ENCODE results near the gene PSMA8.
"Not testable (repeated sequence)": the region's sequence is repeated elsewhere in the genome, so short reads cannot be mapped to it uniquely, and the experiment has no call there.

The PSMA8 gene

GRCh38 chr18:26159353-26159752, 25.7 kb downstream of the PSMA8 start (continued):
- TF ChIP-seq ZNF398 (tag by site-specific recombination; IDR thresholded peaks at IDR 0.05) = no peak
- TF ChIP-seq FEZF1 (tag by site-specific recombination; IDR thresholded peaks at IDR 0.05) = no peak
- no peak for TF ChIP-seq RBAK (tag by site-specific recombination; IDR thresholded peaks at IDR 0.05)
- TF ChIP-seq ZNF571 (tag by site-specific recombination; IDR thresholded peaks at IDR 0.05) = no peak

- no peak overlapping the region for H3K4me3 ChIP-seq (ENCODE audit: low read depth, low read length)
- no peaks in the 10 kb centered on the region for H3K9me3 ChIP-seq (ENCODE audit: control insufficient read depth, insufficient read depth, low read depth, low read length)
- no peak for TF ChIP-seq HIC1 (tag by site-specific recombination; IDR thresholded peaks at IDR 0.05)
- TF ChIP-seq ZNF624 (tag by site-specific recombination; IDR thresholded peaks at IDR 0.05) = no peak
- no peak for TF ChIP-seq ZBTB8A (tag by site-specific recombination; IDR thresholded peaks at IDR 0.05)
- no peak for TF ChIP-seq ZBTB21 (tag by site-specific recombination; IDR thresholded peaks at IDR 0.05)
- no peak for TF ChIP-seq ZSCAN4 (tag by site-specific recombination; IDR thresholded peaks at IDR 0.05)
- no peak for TF ChIP-seq ZNF26 (tag by site-specific recombination; IDR thresholded peaks at IDR 0.05)
- TF ChIP-seq ZNF658 (tag by site-specific recombination; IDR thresholded peaks at IDR 0.05) = no peak
- no peak for TF ChIP-seq ZNF404 (tag by site-specific recombination; IDR thresholded peaks at IDR 0.05)
- TF ChIP-seq SP7 (tag by site-specific recombination; IDR thresholded peaks at IDR 0.05) = no peak
- no peak for TF ChIP-seq ZEB2 (tag by site-specific recombination; IDR thresholded peaks at IDR 0.05)
- no peak for TF ChIP-seq ZNF350 (tag by site-specific recombination; IDR thresholded peaks at IDR 0.05)
- no peak for TF ChIP-seq ZNF623 (tag by site-specific recombination; IDR thresholded peaks at IDR 0.05)
- no peak for TF ChIP-seq ZNF214 (tag by site-specific recombination; IDR thresholded peaks at IDR 0.05; ENCODE audit: borderline replicate concordance)
- no peak for TF ChIP-seq ZNF521 (tag by site-specific recombination; IDR thresholded peaks at IDR 0.05)
- TF ChIP-seq ZNF626 (tag by site-specific recombination; IDR thresholded peaks at IDR 0.05) = no peak
- TF ChIP-seq OSR2 (tag by site-specific recombination; IDR thresholded peaks at IDR 0.05) = no peak
- TF ChIP-seq TSHZ1 (tag by site-specific recombination; IDR thresholded peaks at IDR 0.05; ENCODE audit: borderline replicate concordance) = no peak
- no peak for TF ChIP-seq ZNF146 (tag by site-specific recombination; IDR thresholded peaks at IDR 0.05)
- no peak for TF ChIP-seq HOXD13 (CRISPR knock-in tag; IDR thresholded peaks at IDR 0.05; ENCODE audit: borderline replicate concordance)
- no peaks in the 10 kb centered on the region for H3K4me1 ChIP-seq (ENCODE audit: control insufficient read depth, insufficient read depth, low read length)
- ChIA-PET CTCF (no interaction called here), POLR2A (no interaction called here)
- no peak overlapping the region for H3K27ac ChIP-seq (ENCODE audit: extremely low read depth, low read depth, low read length)
- H3K36me3 ChIP-seq (ENCODE audit: control insufficient read depth in 2 of 2, insufficient read depth in 1 of 2, low read length in 2 of 2) = no peaks in the 10 kb centered on the region
Measured at GRCh38 chr18:26164571-26164970, 30.9 kb downstream of the PSMA8 start.

GRCh38 chr18:26167592-26167991, 33.9 kb downstream of the PSMA8 start:
- CTCF ChIA-PET; H3K27ac ChIP-seq (ENCODE audit: extremely low read depth, low read depth, low read length); POLR2A ChIA-PET; H3K36me3 ChIP-seq (ENCODE audit: control insufficient read depth in 2 of 2, insufficient read depth in 1 of 2, low read length in 2 of 2); H3K4me1 ChIP-seq (ENCODE audit: control insufficient read depth, insufficient read depth, low read length); H3K9me3 ChIP-seq (ENCODE audit: control insufficient read depth, insufficient read depth, low read depth, low read length); H3K4me3 ChIP-seq (ENCODE audit: low read depth, low read length): not testable (repeated sequence)
